WTC11 (cell line): ENCODE measurements around the gene SST. TPM values are rescaled to one million over a fixed set of nuclear protein-coding genes. Genes with fewer than 3 reads are reported as not detected.
A peak's percentile ranks its signal among the peaks of the same experiment; 100 is the strongest.

ENCODE experiments used
- ATAC-seq: fragments of 200-7000 bp; cut with Tn5 transposase; 2 replicates; pipeline ENCODE4 v1.10.0; 2021; ENCODE audit warnings: mild to moderate bottlenecking, moderate library complexity
- Bru-seq: library from RNA; stranded (reverse); fragments of 400-500 nt; gene quantifications from one replicate; lab custom pipeline; 2021; lab: Mats Ljungman, UMichigan
- CTCF ChIA-PET: fragments of 300-600 bp; sonication (Branson Sonifier 250); formaldehyde crosslinking; loops from one replicate; lab custom pipeline; 2021; ENCODE audit warnings: antibody characterized with exemption; lab: Charles Lee
- POLR2A ChIA-PET: fragments of 350-600 bp; sonication (Branson Sonifier 250); formaldehyde crosslinking; loops from one replicate; lab custom pipeline; 2021; ENCODE audit warnings: antibody characterized with exemption; lab: Charles Lee
- DNase-seq: peaks from one replicate; pipeline ENCODE4 v3.0.0; 2021; ENCODE audit warnings: low spot score
- H3K27ac Mint-ChIP-seq: 2 replicates; pipeline ENCODE4 v1.8.0; 2021; ENCODE audit warnings: mixed read lengths
- H3K27me3 Mint-ChIP-seq: 2 replicates; pipeline ENCODE4 v1.8.0; 2021; ENCODE audit warnings: low read depth, mild to moderate bottlenecking, moderate library complexity, mixed read lengths
- H3K36me3 Mint-ChIP-seq: 2 replicates; pipeline ENCODE4 v1.8.0; 2021; ENCODE audit warnings: mixed read lengths
- H3K4me1 Mint-ChIP-seq: 2 replicates; pipeline ENCODE4 v1.8.0; 2022; ENCODE audit warnings: mixed read lengths
- H3K4me3 Mint-ChIP-seq: 2 replicates; pipeline ENCODE4 v1.8.0; 2021; ENCODE audit warnings: mild to moderate bottlenecking, moderate library complexity, mixed read lengths
- H3K9me3 Mint-ChIP-seq: 2 replicates; pipeline ENCODE4 v1.8.0; 2021; ENCODE audit warnings: mixed read lengths
- ELF4 ChIP-seq: sonication (generic); formaldehyde crosslinking; IDR thresholded peaks from 2 replicates; pipeline ENCODE4 v1.8.1; 2022; ENCODE audit warnings: low read depth, mild to moderate bottlenecking, moderate library complexity, missing genetic modification reagents
- HMGA2 ChIP-seq: fragments of 250-450 bp; sonication (Bioruptor Pico); IDR thresholded peaks from 2 replicates; pipeline ENCODE4 v1.4.0; 2021; ENCODE audit warnings: mild to moderate bottlenecking, moderate library complexity
- MYBL2 ChIP-seq: sonication (generic); formaldehyde crosslinking; IDR thresholded peaks from 2 replicates; pipeline ENCODE4 v1.8.1; 2023; ENCODE audit warnings: mild to moderate bottlenecking, moderate library complexity, missing genetic modification reagents
- NR2C2 ChIP-seq: sonication (generic); formaldehyde crosslinking; IDR thresholded peaks from 2 replicates; pipeline ENCODE4 v1.8.0; 2022; ENCODE audit warnings: mild to moderate bottlenecking, missing genetic modification reagents
- NR3C1 ChIP-seq: sonication (generic); formaldehyde crosslinking; conservative IDR thresholded peaks from 2 replicates; pipeline ENCODE4 v1.8.1; 2023; ENCODE audit warnings: low read depth, mild to moderate bottlenecking, missing genetic modification reagents
- OVOL2 ChIP-seq: fragments of 250-450 bp; sonication (Bioruptor Pico); IDR thresholded peaks from 2 replicates; pipeline ENCODE4 v1.9.0; 2021; ENCODE audit warnings: mild to moderate bottlenecking, borderline replicate concordance
- PRRX2 ChIP-seq: fragments of 250-450 bp; sonication (Bioruptor Pico); IDR thresholded peaks from 2 replicates; pipeline ENCODE4 v1.8.0; 2021; ENCODE audit warnings: mild to moderate bottlenecking
- RELA ChIP-seq: sonication (generic); formaldehyde crosslinking; IDR thresholded peaks from 2 replicates; pipeline ENCODE4 v1.8.1; 2022; ENCODE audit warnings: missing genetic modification reagents, mild to moderate bottlenecking, borderline replicate concordance
- SMAD4 ChIP-seq: sonication (generic); formaldehyde crosslinking; IDR thresholded peaks from 2 replicates; pipeline ENCODE4 v1.8.0; 2022; ENCODE audit warnings: mild to moderate bottlenecking, missing genetic modification reagents
- ZNF219 ChIP-seq: sonication (generic); formaldehyde crosslinking; IDR thresholded peaks from 2 replicates; pipeline ENCODE4 v1.8.0; 2023; ENCODE audit warnings: missing genetic modification reagents, mild to moderate bottlenecking, borderline replicate concordance
- ZNF263 ChIP-seq: sonication (generic); formaldehyde crosslinking; IDR thresholded peaks from 2 replicates; pipeline ENCODE4 v1.8.1; 2022; ENCODE audit warnings: low read depth, mild to moderate bottlenecking, moderate library complexity, missing genetic modification reagents
- ZNF317 ChIP-seq: sonication (generic); formaldehyde crosslinking; IDR thresholded peaks from 2 replicates; pipeline ENCODE4 v1.8.1; 2023; ENCODE audit warnings: low read depth, mild to moderate bottlenecking, moderate library complexity, missing genetic modification reagents, borderline replicate concordance
- long read RNA-seq, 3 experiments: library from RNA in 1 of 3; library from capped mRNA in 1 of 3; library from polyadenylated mRNA in 1 of 3; unstranded in 2 of 3; stranded (forward) in 1 of 3; transcript quantifications; one replicate each; pipeline ENCODE4 v2.0.0, GENCODE V29; 2021
- total RNA-seq: library from RNA; stranded (reverse); gene quantifications from 3 replicates; pipeline ENCODE4 v1.2.3, GENCODE V29; 2021
- TF ChIP-seq, protein P1 (sequence below): sonication (generic); formaldehyde crosslinking; IDR thresholded peaks from 2 replicates; pipeline ENCODE4 v1.8.1; 2023; ENCODE audit warnings: mild to moderate bottlenecking, missing genetic modification reagents, moderate library complexity
- TF ChIP-seq, protein P2 (sequence below): fragments of 250-450 bp; sonication (Bioruptor Pico); IDR thresholded peaks from 2 replicates; pipeline ENCODE4 v1.9.0; 2021; ENCODE audit warnings: moderate library complexity, mild to moderate bottlenecking, inconsistent platforms, borderline replicate concordance
- TF ChIP-seq, protein P3 (sequence below): sonication (generic); formaldehyde crosslinking; IDR thresholded peaks from 2 replicates; pipeline ENCODE4 v1.8.0; 2023; ENCODE audit warnings: mild to moderate bottlenecking, missing genetic modification reagents
- TF ChIP-seq, protein P4 (sequence below): sonication (generic); formaldehyde crosslinking; IDR thresholded peaks from 2 replicates; pipeline ENCODE4 v1.8.0; 2023; ENCODE audit warnings: missing genetic modification reagents, mild to moderate bottlenecking, borderline replicate concordance
- TF ChIP-seq, protein P5 (sequence below): sonication (generic); formaldehyde crosslinking; IDR thresholded peaks from 2 replicates; pipeline ENCODE4 v1.8.1; 2022; ENCODE audit warnings: low read depth, missing genetic modification reagents, borderline replicate concordance
- TF ChIP-seq, protein P6 (sequence below): sonication (generic); formaldehyde crosslinking; IDR thresholded peaks from 2 replicates; pipeline ENCODE4 v1.8.1; 2022; ENCODE audit warnings: low read depth, mild to moderate bottlenecking, moderate library complexity, missing genetic modification reagents, borderline replicate concordance
- TF ChIP-seq, protein P7 (sequence below): sonication (generic); formaldehyde crosslinking; IDR thresholded peaks from 2 replicates; pipeline ENCODE4 v1.8.1; 2022; ENCODE audit warnings: mild to moderate bottlenecking, missing genetic modification reagents, moderate library complexity, borderline replicate concordance
- TF ChIP-seq, protein P8 (sequence below): fragments of 250-450 bp; sonication (Bioruptor Pico); IDR thresholded peaks from 2 replicates; pipeline ENCODE4 v1.8.0; 2021; ENCODE audit warnings: mild to moderate bottlenecking

The SST gene
- total RNA-seq = 0.32 to 0.70 TPM in 2 of 3 replicates, not detected in the other
- Bru-seq, nascent RNA = not detected
- long read RNA-seq, experiment 1 = 0 reads
- long read RNA-seq, experiment 2 = 0 reads
- long read RNA-seq, experiment 3 = 0 reads

DNA sequence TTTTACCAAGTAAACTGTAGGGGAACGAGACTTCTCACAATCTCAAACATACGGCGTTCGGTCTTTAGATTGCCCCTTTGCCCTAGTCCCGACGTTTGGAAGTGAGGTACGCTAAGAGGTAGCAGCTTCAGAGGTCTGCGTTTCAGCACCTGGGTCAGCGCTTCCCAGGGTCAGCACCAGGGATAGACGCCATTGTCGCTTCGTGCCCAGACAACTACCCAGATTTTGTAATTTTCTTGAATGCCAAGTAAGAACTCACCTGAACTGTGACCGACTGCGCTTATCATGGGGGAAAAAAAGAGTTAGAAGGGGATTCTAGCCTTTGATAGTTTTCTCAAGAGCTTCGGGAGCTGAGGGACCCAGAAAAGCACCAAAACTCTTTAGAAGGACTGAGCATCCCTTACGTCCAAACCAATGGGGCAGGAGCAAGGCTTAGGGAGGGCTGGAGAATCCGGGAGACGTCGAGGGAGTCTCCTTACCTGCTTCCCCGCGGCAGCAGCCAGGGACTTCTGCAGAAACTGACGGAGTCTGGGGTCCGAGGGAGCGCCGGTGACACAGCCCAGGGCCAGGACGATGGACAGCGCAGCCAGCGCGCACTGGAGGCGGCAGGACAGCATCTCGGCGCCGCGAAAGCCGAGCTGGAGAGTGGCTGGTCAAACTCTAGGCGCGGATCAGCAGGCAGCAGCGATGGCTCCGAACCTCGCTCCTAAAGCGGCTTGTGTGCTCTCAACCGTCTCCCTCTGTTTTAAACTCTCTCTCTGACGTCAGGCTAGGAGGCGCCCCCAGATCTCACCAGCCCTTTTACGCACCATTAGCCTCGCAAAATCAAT is at the start of gene SST:
TSS of gene SST (minus strand) at position 720 of the 830 bp plus-strand sequence. CDS start at position 617, 103 bp downstream.
- ATAC-seq = peak; percentile 96
- Mint-ChIP-seq H3K27ac (no peak within 1 kb of the TSS), H3K4me1 (peaks cover 11% of the 10 kb centered on the region), H3K27me3 (peaks cover 81% of the 10 kb centered on the region), H3K9me3 (no peaks in the 10 kb centered on the region), H3K4me3 (peak within 1 kb of the TSS; percentile 59), H3K36me3 (no peaks in the 10 kb centered on the region)
- peak; percentile 90 for DNase-seq
- CTCF ChIA-PET = interaction anchor here (0.6 to 6.4 kb wide), 8 partner anchors 9 to 459 kb away, joined by 3 to 68 read pairs (median 4); no protein-coding TSS in a partner anchor
- POLR2A ChIA-PET = interaction anchor here (0.5 kb wide), 1 partner anchor 361 kb away, joined by 4 read pairs; no protein-coding TSS in a partner anchor
- TF ChIP-seq OVOL2 (CRISPR knock-in tag) (no peak), ELF4 (peak; percentile 68; the same call in 1 of the 2 replicates), ZNF219 (CRISPR knock-in tag) (peak; percentile 99), MYBL2 (CRISPR knock-in tag) (peak; percentile 94), NR2C2 (peak; percentile 75), ZNF263 (CRISPR knock-in tag) (peak; percentile 65; the same call in 1 of the 2 replicates), SMAD4 (CRISPR knock-in tag) (peak; percentile 97), NR3C1 (peak; percentile 84; the same call in 1 of the 2 replicates), PRRX2 (CRISPR knock-in tag) (peak; percentile 78; the same call in 1 of the 2 replicates), RELA (peak; percentile 91), HMGA2 (CRISPR knock-in tag) (no peak), ZNF317 (no peak)
- TF ChIP-seq, protein P1, sequence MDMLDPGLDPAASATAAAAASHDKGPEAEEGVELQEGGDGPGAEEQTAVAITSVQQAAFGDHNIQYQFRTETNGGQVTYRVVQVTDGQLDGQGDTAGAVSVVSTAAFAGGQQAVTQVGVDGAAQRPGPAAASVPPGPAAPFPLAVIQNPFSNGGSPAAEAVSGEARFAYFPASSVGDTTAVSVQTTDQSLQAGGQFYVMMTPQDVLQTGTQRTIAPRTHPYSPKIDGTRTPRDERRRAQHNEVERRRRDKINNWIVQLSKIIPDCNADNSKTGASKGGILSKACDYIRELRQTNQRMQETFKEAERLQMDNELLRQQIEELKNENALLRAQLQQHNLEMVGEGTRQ (CRISPR knock-in tag) = peak; percentile 39; the same call in 1 of the 2 replicates
- TF ChIP-seq, protein P2, sequence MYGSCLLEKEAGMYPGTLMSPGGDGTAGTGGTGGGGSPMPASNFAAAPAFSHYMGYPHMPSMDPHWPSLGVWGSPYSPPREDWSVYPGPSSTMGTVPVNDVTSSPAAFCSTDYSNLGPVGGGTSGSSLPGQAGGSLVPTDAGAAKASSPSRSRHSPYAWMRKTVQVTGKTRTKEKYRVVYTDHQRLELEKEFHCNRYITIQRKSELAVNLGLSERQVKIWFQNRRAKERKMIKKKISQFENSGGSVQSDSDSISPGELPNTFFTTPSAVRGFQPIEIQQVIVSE = no peak
- TF ChIP-seq, protein P3, sequence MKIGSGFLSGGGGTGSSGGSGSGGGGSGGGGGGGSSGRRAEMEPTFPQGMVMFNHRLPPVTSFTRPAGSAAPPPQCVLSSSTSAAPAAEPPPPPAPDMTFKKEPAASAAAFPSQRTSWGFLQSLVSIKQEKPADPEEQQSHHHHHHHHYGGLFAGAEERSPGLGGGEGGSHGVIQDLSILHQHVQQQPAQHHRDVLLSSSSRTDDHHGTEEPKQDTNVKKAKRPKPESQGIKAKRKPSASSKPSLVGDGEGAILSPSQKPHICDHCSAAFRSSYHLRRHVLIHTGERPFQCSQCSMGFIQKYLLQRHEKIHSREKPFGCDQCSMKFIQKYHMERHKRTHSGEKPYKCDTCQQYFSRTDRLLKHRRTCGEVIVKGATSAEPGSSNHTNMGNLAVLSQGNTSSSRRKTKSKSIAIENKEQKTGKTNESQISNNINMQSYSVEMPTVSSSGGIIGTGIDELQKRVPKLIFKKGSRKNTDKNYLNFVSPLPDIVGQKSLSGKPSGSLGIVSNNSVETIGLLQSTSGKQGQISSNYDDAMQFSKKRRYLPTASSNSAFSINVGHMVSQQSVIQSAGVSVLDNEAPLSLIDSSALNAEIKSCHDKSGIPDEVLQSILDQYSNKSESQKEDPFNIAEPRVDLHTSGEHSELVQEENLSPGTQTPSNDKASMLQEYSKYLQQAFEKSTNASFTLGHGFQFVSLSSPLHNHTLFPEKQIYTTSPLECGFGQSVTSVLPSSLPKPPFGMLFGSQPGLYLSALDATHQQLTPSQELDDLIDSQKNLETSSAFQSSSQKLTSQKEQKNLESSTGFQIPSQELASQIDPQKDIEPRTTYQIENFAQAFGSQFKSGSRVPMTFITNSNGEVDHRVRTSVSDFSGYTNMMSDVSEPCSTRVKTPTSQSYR (CRISPR knock-in tag) = peak; percentile 96
- TF ChIP-seq, protein P4, sequence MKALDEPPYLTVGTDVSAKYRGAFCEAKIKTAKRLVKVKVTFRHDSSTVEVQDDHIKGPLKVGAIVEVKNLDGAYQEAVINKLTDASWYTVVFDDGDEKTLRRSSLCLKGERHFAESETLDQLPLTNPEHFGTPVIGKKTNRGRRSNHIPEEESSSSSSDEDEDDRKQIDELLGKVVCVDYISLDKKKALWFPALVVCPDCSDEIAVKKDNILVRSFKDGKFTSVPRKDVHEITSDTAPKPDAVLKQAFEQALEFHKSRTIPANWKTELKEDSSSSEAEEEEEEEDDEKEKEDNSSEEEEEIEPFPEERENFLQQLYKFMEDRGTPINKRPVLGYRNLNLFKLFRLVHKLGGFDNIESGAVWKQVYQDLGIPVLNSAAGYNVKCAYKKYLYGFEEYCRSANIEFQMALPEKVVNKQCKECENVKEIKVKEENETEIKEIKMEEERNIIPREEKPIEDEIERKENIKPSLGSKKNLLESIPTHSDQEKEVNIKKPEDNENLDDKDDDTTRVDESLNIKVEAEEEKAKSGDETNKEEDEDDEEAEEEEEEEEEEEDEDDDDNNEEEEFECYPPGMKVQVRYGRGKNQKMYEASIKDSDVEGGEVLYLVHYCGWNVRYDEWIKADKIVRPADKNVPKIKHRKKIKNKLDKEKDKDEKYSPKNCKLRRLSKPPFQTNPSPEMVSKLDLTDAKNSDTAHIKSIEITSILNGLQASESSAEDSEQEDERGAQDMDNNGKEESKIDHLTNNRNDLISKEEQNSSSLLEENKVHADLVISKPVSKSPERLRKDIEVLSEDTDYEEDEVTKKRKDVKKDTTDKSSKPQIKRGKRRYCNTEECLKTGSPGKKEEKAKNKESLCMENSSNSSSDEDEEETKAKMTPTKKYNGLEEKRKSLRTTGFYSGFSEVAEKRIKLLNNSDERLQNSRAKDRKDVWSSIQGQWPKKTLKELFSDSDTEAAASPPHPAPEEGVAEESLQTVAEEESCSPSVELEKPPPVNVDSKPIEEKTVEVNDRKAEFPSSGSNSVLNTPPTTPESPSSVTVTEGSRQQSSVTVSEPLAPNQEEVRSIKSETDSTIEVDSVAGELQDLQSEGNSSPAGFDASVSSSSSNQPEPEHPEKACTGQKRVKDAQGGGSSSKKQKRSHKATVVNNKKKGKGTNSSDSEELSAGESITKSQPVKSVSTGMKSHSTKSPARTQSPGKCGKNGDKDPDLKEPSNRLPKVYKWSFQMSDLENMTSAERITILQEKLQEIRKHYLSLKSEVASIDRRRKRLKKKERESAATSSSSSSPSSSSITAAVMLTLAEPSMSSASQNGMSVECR (CRISPR knock-in tag) = peak; percentile 99
- TF ChIP-seq, protein P5, sequence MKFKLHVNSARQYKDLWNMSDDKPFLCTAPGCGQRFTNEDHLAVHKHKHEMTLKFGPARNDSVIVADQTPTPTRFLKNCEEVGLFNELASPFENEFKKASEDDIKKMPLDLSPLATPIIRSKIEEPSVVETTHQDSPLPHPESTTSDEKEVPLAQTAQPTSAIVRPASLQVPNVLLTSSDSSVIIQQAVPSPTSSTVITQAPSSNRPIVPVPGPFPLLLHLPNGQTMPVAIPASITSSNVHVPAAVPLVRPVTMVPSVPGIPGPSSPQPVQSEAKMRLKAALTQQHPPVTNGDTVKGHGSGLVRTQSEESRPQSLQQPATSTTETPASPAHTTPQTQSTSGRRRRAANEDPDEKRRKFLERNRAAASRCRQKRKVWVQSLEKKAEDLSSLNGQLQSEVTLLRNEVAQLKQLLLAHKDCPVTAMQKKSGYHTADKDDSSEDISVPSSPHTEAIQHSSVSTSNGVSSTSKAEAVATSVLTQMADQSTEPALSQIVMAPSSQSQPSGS (CRISPR knock-in tag) = peak; percentile 84; the same call in 1 of the 2 replicates
- TF ChIP-seq, protein P6, sequence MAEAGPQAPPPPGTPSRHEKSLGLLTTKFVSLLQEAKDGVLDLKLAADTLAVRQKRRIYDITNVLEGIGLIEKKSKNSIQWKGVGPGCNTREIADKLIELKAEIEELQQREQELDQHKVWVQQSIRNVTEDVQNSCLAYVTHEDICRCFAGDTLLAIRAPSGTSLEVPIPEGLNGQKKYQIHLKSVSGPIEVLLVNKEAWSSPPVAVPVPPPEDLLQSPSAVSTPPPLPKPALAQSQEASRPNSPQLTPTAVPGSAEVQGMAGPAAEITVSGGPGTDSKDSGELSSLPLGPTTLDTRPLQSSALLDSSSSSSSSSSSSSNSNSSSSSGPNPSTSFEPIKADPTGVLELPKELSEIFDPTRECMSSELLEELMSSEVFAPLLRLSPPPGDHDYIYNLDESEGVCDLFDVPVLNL (CRISPR knock-in tag) = peak; percentile 96
- TF ChIP-seq, protein P7, sequence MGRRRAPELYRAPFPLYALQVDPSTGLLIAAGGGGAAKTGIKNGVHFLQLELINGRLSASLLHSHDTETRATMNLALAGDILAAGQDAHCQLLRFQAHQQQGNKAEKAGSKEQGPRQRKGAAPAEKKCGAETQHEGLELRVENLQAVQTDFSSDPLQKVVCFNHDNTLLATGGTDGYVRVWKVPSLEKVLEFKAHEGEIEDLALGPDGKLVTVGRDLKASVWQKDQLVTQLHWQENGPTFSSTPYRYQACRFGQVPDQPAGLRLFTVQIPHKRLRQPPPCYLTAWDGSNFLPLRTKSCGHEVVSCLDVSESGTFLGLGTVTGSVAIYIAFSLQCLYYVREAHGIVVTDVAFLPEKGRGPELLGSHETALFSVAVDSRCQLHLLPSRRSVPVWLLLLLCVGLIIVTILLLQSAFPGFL (CRISPR knock-in tag) = peak; percentile 97; the same call in 1 of the 2 replicates
- TF ChIP-seq, protein P8, sequence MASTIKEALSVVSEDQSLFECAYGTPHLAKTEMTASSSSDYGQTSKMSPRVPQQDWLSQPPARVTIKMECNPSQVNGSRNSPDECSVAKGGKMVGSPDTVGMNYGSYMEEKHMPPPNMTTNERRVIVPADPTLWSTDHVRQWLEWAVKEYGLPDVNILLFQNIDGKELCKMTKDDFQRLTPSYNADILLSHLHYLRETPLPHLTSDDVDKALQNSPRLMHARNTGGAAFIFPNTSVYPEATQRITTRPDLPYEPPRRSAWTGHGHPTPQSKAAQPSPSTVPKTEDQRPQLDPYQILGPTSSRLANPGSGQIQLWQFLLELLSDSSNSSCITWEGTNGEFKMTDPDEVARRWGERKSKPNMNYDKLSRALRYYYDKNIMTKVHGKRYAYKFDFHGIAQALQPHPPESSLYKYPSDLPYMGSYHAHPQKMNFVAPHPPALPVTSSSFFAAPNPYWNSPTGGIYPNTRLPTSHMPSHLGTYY (CRISPR knock-in tag) = peak; percentile 81; the same call in 1 of the 2 replicates
